Measurements from ENCODE around the gene AHI1. TPM values are rescaled to one million over a fixed set of nuclear protein-coding genes. Genes with fewer than 3 reads are reported as not detected.
"Not testable (repeated sequence)": the region's sequence is repeated elsewhere in the genome, so short reads cannot be mapped to it uniquely, and the experiment has no call there.

Gene AHI1
- polyA plus RNA-seq, 5 donors = 32.4 to 63.9 (median 55.2) TPM

DNA sequence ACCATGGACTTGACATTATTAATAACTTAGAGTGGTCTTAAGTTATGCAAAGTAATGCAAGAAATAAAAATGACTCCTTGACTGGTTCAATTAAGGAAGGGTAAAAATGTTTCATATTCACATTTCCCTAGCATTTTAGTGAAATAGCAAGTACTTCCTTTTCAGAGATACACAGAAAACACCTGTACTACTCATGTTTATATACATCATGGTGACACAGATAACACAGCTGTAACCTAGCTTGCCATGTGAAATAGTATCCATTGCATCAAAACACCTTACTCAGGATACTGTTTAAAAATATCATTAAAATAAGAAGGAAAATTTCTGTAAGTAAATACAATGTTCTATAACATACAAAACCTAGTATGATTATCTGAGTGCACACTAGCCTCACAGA, 102.4 kb downstream of the AHI1 start:
- no peak for DNase-seq

DNA sequence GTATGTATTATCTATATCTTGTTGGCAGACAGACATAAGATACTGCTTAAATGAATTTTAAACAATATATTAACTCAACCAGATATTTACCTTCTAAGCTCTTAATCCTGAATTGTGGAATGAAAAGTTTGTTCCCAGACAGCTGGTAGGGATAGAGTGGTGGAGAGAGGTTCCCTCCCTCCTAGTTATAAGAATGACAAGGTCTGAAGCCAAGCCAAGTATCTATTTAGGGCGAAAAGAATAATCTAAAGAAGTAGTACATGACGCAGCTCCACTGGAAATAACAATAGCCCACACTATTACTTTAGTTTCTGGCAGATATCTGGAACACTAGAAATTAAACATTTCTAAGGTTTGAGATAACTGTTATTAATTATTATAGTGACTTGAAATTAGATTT, 104.3 kb downstream of the AHI1 start:
- no peak for DNase-seq

GRCh38 chr6:135390458-135390857, 107.1 kb downstream of the AHI1 start:
- no peak for DNase-seq

DNA sequence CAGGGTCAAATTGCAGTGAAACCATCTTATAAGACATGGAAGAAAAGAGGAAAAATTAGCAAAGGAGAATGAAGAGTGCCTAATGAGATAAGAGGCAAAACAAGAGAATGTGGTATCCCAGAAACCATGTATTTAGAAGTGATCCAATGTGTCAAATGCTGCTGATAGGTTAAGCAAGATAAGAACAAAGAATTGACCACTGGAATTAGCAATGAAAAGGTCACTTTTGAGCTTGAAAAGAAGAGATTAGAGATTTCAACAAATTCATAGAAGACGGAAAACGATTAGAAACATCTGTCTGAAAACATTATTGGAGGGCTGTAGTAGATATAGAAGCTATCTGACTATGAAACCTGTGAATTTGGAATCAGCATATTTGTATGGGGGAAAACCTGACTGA, 112.2 kb downstream of the AHI1 start:
- DNase-seq = no peak

DNA sequence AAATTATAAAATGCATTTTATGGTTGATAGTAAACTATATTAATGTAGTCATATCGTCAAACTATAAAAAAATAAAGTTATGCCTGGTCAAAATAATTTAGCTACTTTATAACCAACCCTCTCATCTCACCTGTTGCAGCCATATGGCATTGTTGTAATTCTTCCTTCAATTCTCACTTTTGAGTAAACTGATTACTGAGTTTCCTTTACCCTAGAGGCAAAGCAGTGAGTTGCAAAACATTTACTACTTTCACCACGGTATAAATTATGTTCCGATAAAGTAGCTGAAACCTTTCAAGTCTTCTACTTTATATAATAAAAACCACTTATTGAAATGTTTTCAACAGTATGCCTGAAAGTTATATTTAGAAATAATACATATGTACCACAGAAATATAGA, 113.8 kb downstream of the AHI1 start:
- DNase-seq = no peak

GRCh38 chr6:135383301-135383700, 114.2 kb downstream of the AHI1 start:
- DNase-seq = no peak

- no peak for DNase-seq
These were observed 115.3 kb downstream of the AHI1 start for GRCh38 chr6:135382182-135382628.

DNA sequence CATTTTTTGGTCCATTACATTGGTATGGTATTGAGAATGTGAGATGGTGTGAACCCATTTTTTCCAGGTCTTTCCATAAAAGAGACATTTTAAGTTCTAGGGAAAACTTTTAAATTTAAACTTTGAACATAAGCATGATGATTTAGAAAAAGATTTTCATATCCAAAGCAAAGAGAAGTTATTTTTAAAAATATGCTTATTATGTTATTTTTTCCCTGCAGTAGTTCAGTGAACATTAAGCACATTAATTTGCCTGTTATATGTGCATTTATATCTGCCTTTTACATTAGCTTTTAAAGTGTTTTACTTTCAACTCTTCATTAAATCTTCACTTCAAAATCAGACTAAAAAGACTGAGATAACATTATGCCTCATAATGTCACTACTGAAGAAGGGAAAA, 116.7 kb downstream of the AHI1 start:
- no peak for DNase-seq

DNA sequence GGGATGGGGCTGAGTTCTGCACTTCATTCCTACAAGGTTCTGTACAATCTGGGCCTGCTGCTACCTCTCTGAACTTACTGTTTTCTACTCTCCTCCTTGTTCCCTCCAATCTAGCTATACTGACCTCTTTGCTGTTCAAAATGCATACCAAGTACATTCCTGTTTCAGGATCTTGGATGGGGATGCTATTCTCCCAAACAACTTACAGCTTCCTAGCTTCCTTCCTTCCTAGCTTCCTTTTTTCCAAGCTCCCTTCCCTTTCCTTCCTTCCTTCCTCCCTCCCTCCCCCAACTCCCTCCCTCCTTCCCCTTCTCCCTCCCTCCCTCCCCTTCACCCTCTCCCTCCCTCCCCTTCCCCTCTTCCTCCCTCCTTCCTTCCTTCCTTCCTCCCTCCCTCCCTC, 117.9 kb downstream of the AHI1 start:
- DNase-seq = no peak

- DNase-seq = no peak
These were observed 124.8 kb downstream of the AHI1 start for GRCh38 chr6:135372758-135373157.

DNA sequence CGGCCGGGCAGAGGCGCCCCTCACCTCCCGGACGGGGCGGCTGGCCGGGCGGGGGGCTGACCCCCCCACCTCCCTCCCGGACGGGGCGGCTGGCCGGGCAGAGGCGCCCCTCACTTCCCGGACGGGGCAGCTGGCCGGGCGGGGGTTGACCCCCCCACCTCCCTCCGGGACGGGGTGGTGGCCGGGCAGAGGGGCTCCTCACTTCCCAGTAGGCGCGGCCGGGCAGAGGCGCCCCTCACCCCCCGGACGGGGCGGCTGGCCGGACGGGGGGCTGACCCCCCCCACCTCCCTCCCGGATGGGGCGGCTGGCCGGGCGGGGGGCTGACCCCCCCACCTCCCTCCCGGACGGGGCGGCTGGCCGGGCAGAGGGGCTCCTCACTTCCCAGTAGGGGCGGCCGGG, 133.9 kb downstream of the AHI1 start:
- DNase-seq = not testable (repeated sequence)

- DNase-seq = no peak
These were observed 135.4 kb downstream of the AHI1 start for GRCh38 chr6:135362124-135362523.

DNA sequence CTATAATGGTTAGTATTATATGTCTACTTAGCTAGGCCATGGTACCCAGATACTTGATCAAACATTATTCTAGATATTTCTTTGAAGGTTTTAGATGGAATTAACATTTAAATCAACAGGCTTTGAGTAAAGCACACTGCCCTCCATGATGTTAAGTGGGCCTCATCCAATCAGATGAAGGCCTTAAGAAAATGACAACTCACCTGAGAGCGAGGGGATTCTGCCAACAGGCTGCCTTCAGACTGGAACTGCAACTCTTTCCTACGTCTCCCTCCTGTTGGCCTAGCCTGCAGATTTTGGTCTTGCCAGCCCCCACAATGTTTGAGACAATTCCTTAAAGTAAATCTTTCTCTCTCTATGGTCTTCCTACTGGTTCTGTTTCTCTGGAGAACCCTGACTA, 137.3 kb downstream of the AHI1 start:
- no peak for DNase-seq

DNA sequence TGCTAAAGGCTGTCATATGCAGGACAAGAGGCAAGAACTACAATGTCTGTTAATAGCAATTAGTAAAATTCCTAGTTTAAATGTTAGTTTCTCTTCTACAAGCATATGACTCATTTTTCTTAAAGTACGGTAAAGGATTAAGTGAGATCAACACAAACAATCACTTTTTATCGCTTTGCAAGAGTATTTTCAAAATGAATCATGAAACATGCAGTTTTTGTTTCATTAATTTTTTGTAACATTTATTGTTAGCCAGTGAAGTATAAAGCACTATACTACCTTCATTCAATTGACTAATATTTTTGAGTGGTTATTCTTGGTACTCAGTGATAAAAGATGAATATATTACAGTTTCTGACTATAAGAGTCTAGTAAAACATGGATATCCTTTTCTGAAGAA, 138.6 kb downstream of the AHI1 start:
- DNase-seq = no peak

DNA sequence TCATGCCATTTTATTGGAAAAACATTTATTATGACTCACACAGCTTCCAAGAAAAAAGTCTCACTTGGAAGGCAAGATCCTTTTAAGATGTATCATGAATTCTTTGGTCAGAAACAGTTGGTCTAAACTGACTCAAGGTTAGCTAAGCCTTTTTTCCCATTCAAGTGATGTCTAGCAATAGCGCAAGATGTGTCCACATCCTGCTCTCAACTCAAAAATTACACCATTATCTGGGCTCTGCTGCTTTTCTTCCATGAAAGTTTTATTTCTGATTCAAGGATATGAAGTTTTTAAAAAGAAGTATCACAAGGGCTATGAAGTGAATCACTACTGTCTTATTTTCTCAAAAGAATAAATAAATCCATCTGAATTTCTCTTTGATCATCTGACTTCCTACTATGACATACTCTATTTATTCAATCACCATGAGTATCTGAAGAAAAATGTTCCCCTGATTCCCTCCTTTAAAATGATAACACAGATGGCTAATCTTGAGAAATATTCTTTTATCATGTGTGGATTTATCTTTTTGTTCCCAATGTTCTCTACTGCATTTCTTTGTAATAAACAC, 139.2 kb downstream of the AHI1 start:
- DNase-seq = no peak

DNA sequence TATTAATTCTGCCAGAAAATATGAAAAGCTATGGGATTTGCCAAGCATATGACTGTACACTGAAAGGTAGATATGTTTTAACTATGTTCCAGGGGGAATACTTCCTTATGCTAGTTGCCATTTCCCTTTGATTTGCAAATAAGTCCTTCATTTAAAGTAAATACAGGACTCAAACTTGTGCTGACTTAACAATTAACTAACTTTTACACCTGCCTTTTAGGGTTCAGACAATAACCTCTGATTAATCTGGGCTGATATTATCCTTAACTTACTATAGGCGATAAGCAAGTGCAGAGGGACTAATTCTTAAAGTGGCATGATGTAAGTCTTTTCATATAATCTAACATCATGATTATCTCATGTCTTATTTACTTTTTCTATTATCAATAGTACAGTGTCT, 143.1 kb downstream of the AHI1 start:
- DNase-seq = no peak

GRCh38 chr6:135353113-135353512, 144.4 kb downstream of the AHI1 start:
- no peak for DNase-seq

DNA sequence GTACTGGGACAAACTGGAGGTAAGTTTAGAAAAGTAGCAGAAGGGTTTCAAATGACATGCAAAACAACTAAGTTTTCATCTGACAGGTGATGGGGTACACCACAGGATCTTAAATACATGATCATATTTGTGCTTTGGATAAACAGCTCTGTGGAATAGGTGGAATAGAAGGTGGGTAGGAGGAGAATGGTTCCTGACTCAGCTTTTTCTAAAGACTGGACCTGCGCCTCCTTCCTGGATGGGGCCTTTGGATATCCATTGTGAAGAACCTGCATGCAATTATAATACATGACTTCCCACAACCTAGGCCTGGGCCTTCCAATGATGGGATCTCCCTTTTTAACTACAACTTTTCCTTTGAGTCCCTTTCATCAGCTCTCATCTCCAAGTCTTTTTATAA, 145.9 kb downstream of the AHI1 start:
- DNase-seq = no peak

- no peak for DNase-seq
These were observed 149.7 kb downstream of the AHI1 start for GRCh38 chr6:135347887-135348286.

GRCh38 chr6:135346747-135347146, 150.8 kb downstream of the AHI1 start:
- no peak for DNase-seq

- DNase-seq = no peak
These were observed 153.0 kb downstream of the AHI1 start for GRCh38 chr6:135344526-135344925.

DNA sequence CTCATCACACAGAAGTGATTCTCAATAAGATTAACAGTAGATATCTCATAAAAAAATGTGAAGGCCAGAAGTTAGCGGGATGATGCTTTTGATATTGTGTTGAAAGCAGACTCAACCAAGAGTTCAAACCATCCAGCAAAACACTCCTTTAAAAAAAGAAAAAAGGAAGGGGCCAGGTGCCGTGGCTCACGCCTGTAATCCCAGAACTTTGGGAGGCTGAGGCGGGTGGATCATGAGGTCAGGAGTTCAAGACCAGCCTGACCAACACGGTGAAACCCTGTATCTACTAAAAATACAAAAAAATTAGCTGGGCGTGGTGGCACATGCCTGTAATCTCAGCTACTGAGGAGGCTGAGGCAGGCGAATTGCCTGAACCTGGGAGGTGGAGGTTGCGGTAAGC, 157.6 kb downstream of the AHI1 start:
- not testable (repeated sequence) for DNase-seq

DNA sequence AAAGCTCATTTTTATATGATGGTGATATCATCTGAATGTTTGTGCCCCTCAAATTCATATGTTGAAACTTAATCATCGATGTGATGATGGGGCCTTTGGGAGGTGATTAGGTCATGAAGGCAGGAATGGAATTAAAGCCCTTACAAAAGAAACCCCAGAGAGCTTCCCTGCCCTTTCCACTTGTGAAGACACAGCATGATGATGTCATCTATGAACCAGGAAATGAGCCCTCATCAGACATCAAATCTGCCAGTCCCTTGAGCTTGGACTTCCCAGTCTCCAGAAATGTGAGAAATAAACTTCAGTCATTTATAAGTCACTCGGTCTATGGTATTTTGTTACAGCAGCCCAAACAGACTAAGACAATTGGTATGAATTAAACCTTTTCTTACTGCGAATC, 163.4 kb downstream of the AHI1 start:
- DNase-seq = no peak

GRCh38 chr6:135331002-135331401, 166.5 kb downstream of the AHI1 start:
- no peak for DNase-seq
